GM23338 (cell line): ENCODE data around the gene ADGRD1. TPM values are rescaled to one million over a fixed set of nuclear protein-coding genes. Genes with fewer than 3 reads are reported as not detected.

ENCODE experiments used
- ATAC-seq: fragments of 200-7000 bp; cut with Tn5 transposase; 3 replicates; pipeline ENCODE4 v1.9.1; 2020
- DNase-seq: peaks from one replicate; pipeline ENCODE4 v3.0.0-alpha.2; 2015; ENCODE audit warnings: low spot score
- H2AFZ ChIP-seq: fragments of 200-600 bp; sonication (generic); 2 replicates; pipeline ENCODE4 v1.8.0; 2016; ENCODE audit warnings: antibody characterized with exemption, mild to moderate bottlenecking, moderate library complexity
- H3F3A ChIP-seq: fragments of 200-600 bp; sonication (generic); replicated peaks from 2 replicates; pipeline ENCODE4 v1.8.0; 2017; ENCODE audit warnings: antibody characterized with exemption, mixed run types, low read depth
- H3K27ac ChIP-seq: fragments of 200-600 bp; sonication (generic); 2 replicates; pipeline ENCODE4 v1.6.1; 2016; ENCODE audit warnings: low read depth
- H3K27me3 ChIP-seq: fragments of 200-600 bp; sonication (generic); 2 replicates; pipeline ENCODE4 v1.8.0; 2016; ENCODE audit warnings: mild to moderate bottlenecking, mixed run types, moderate library complexity; ENCODE audit not compliant: insufficient read depth
- H3K36me3 ChIP-seq: fragments of 200-600 bp; sonication (generic); 2 replicates; pipeline ENCODE4 v1.8.0; 2016; ENCODE audit warnings: mild to moderate bottlenecking; ENCODE audit not compliant: insufficient read depth
- H3K4me1 ChIP-seq: fragments of 200-600 bp; sonication (generic); 2 replicates; pipeline ENCODE4 v1.8.0; 2016; ENCODE audit warnings: mild to moderate bottlenecking, moderate library complexity; ENCODE audit not compliant: insufficient read depth
- H3K4me2 ChIP-seq: fragments of 200-600 bp; sonication (generic); 2 replicates; pipeline ENCODE4 v1.7.1; 2017; ENCODE audit warnings: mixed run types
- H3K4me3 ChIP-seq: fragments of 200-600 bp; sonication (generic); 2 replicates; pipeline ENCODE4 v1.6.1; 2016; ENCODE audit warnings: mixed run types
- H3K79me2 ChIP-seq: fragments of 200-600 bp; sonication (generic); replicated peaks from 2 replicates; pipeline ENCODE4 v1.8.0; 2017; ENCODE audit warnings: mild to moderate bottlenecking; ENCODE audit not compliant: insufficient read depth
- H3K9me2 ChIP-seq: fragments of 200-600 bp; sonication (generic); 2 replicates; pipeline ENCODE4 v1.8.0; 2017; ENCODE audit not compliant: insufficient read depth
- H4K20me1 ChIP-seq: fragments of 200-600 bp; sonication (generic); replicated peaks from 2 replicates; pipeline ENCODE4 v1.8.0; 2017; ENCODE audit warnings: mild to moderate bottlenecking; ENCODE audit not compliant: insufficient read depth
- H3K27ac Mint-ChIP-seq: 2 replicates; pipeline ENCODE4 v1.8.0; 2020; ENCODE audit warnings: inconsistent platforms, mild to moderate bottlenecking, moderate library complexity, mixed read lengths
- H3K27me3 Mint-ChIP-seq: 3 replicates; pipeline ENCODE4 v1.8.0; 2022; ENCODE audit warnings: low read depth, mild to moderate bottlenecking, moderate library complexity, mixed read lengths, inconsistent platforms; ENCODE audit not compliant: insufficient read depth, poor library complexity
- H3K36me3 Mint-ChIP-seq: 3 replicates; pipeline ENCODE4 v1.8.0; 2021; ENCODE audit warnings: low read depth, mild to moderate bottlenecking, inconsistent platforms, moderate library complexity, mixed read lengths
- H3K4me1 Mint-ChIP-seq: 3 replicates; pipeline ENCODE4 v1.8.0; 2020; ENCODE audit warnings: mild to moderate bottlenecking, inconsistent platforms, mixed read lengths
- H3K4me3 Mint-ChIP-seq: 3 replicates; pipeline ENCODE4 v1.8.0; 2021; ENCODE audit warnings: moderate library complexity, mild to moderate bottlenecking, inconsistent platforms, mixed read lengths
- H3K9me3 Mint-ChIP-seq: 3 replicates; pipeline ENCODE4 v1.8.0; 2020; ENCODE audit warnings: moderate library complexity, mild to moderate bottlenecking, inconsistent platforms, mixed read lengths
- CREB1 ChIP-seq: fragments of 250-450 bp; sonication (Bioruptor Pico); IDR thresholded peaks from 2 replicates; pipeline ENCODE4 v1.5.0; 2020; ENCODE audit warnings: low read depth, mild to moderate bottlenecking, moderate library complexity
- CTCF ChIP-seq, 2 experiments: fragments of 200-600 bp in 1 of 2; sonication (generic) in 1 of 2; conservative IDR thresholded peaks; 2 replicates each; pipeline versions ENCODE4 v1.5.1 to v1.6.1; 2016 to 2017; ENCODE audit warnings: antibody characterized with exemption in 2 of 2, low read depth in 2 of 2, mild to moderate bottlenecking in 2 of 2, moderate library complexity in 1 of 2
- ETS1 ChIP-seq: IDR thresholded peaks from 2 replicates; pipeline ENCODE4 v1.6.1; 2016; ENCODE audit warnings: antibody characterized with exemption
- EZH2 ChIP-seq: fragments of 200-600 bp; sonication (generic); IDR thresholded peaks from one replicate; pipeline ENCODE4 v1.8.0; 2017; ENCODE audit warnings: antibody characterized with exemption, mild to moderate bottlenecking, low read depth; ENCODE audit not compliant: unreplicated experiment
- EZH2phosphoT487 ChIP-seq: fragments of 200-600 bp; sonication (generic); IDR thresholded peaks from one replicate; pipeline ENCODE4 v1.8.1; 2018; ENCODE audit warnings: antibody characterized with exemption; ENCODE audit not compliant: unreplicated experiment
- JUNB ChIP-seq: IDR thresholded peaks from one replicate; pipeline ENCODE4 v1.6.1; 2016; ENCODE audit warnings: antibody characterized with exemption; ENCODE audit not compliant: unreplicated experiment
- NANOG ChIP-seq: IDR thresholded peaks from 2 replicates; pipeline ENCODE4 v1.6.1; 2016; ENCODE audit warnings: antibody characterized with exemption, borderline replicate concordance
- POLR2AphosphoS5 ChIP-seq: IDR thresholded peaks from 2 replicates; pipeline ENCODE4 v1.6.1; 2016; ENCODE audit warnings: antibody characterized with exemption, low read depth
- REST ChIP-seq: IDR thresholded peaks from one replicate; pipeline ENCODE4 v1.6.1; 2018; ENCODE audit warnings: antibody characterized with exemption; ENCODE audit not compliant: unreplicated experiment
- STAT1 ChIP-seq: IDR thresholded peaks from one replicate; pipeline ENCODE4 v1.6.1; 2016; ENCODE audit warnings: antibody characterized with exemption; ENCODE audit not compliant: unreplicated experiment
- ZNF114 ChIP-seq: fragments of 250-450 bp; sonication (Bioruptor Pico); IDR thresholded peaks from 2 replicates; pipeline ENCODE4 v1.5.0; 2020; ENCODE audit warnings: mild to moderate bottlenecking, moderate library complexity
- ZNF331 ChIP-seq: fragments of 250-450 bp; sonication (Bioruptor Pico); IDR thresholded peaks from 2 replicates; pipeline ENCODE4 v1.5.0; 2020; ENCODE audit warnings: low read depth, mild to moderate bottlenecking, moderate library complexity
- ZNF462 ChIP-seq: fragments of 250-450 bp; sonication (Bioruptor Pico); IDR thresholded peaks from 2 replicates; pipeline ENCODE4 v1.5.0; 2020; ENCODE audit warnings: mild to moderate bottlenecking, moderate library complexity
- polyA plus RNA-seq: library from polyadenylated mRNA; unstranded; fragments of >200 nt; fragmentation: Nextera tagmentation; extraction: Ambion mirVana; gene quantifications from 2 replicates; pipeline ENCODE4 v1.2.1, GENCODE V29; 2016
- total RNA-seq: library from RNA; depleted of rRNA; stranded (reverse); fragments of >200 nt; shearing (Covaris generic); gene quantifications from 2 replicates; pipeline ENCODE4 v1.2.3, GENCODE V29; 2014

The ADGRD1 gene
- total and polyA plus RNA-seq, 2 experiments from 2014 or later, result 1.4 TPM; not detected in 1

GRCh38 chr12:130955238-130955816, 1.6 kb downstream of the ADGRD1 start:
- Histone ChIP-seq H3K27me3 (no peaks in the 10 kb centered on the region), H3K4me3 (no peak overlapping the region), H3K9me2 (peaks cover 4% of the 10 kb centered on the region; the same call in 1 of the 2 replicates), H3K27ac (no peak overlapping the region), H3K4me1 (peaks cover 16% of the 10 kb centered on the region), H3K36me3 (no peaks in the 10 kb centered on the region), H3F3A (peaks cover 9% of the 10 kb centered on the region), H3K4me2 (no peak overlapping the region), H4K20me1 (no peaks in the 10 kb centered on the region), H2AFZ (no peak overlapping the region; the same call in 1 of the 2 replicates), H3K79me2 (no peaks in the 10 kb centered on the region)
- ATAC-seq, result no peak
- TF ChIP-seq NANOG (no peak), JUNB (no peak), POLR2AphosphoS5 (no peak), STAT1 (no peak), EZH2 (no peak), ETS1 (no peak), ZNF331 (CRISPR knock-in tag) (no peak), ZNF114 (CRISPR knock-in tag) (no peak), ZNF462 (CRISPR knock-in tag) (no peak), EZH2phosphoT487 (no peak), CREB1 (CRISPR knock-in tag) (no peak), CTCF (conservative IDR thresholded peaks at IDR 0.05; ENCODE audit: low read depth in 2 of 2) (no peak), REST (no peak)
- Mint-ChIP-seq H3K27me3 (peaks cover 7% of the 10 kb centered on the region), H3K4me1 (peaks cover 30% of the 10 kb centered on the region), H3K4me3 (no peak overlapping the region), H3K27ac (no peak overlapping the region), H3K36me3 (no peaks in the 10 kb centered on the region), H3K9me3 (no peaks in the 10 kb centered on the region; the same call in 2 of the 3 replicates)
- DNase-seq, result no peak
